ENCODE data around the gene PCDH9.

The PCDH9 gene

GRCh38 chr13:66618702-66619101 is 611.4 kb downstream of the PCDH9 start:
- Histone ChIP-seq H3K36me3 (ENCODE audit: insufficient read depth) (no peaks in the 10 kb centered on the region), H2AFZ (ENCODE audit: low read depth) (no peak overlapping the region), H3K4me3 (IDR thresholded peaks at IDR 0.05; ENCODE audit: insufficient read depth, low read depth, low read length) (no peak overlapping the region), H3K79me2 (ENCODE audit: insufficient read depth, low read depth) (no peaks in the 10 kb centered on the region), H4K20me1 (ENCODE audit: insufficient read depth) (no peaks in the 10 kb centered on the region), H3K4me2 (no peak overlapping the region), H3K9ac (no peak overlapping the region), H3K27ac (no peak overlapping the region), H3K4me1 (ENCODE audit: low read depth, poor library complexity, severe bottlenecking) (no peaks in the 10 kb centered on the region), H3K27me3 (ENCODE audit: insufficient read depth, low read depth) (no peaks in the 10 kb centered on the region)
- TF ChIP-seq, protein P1, sequence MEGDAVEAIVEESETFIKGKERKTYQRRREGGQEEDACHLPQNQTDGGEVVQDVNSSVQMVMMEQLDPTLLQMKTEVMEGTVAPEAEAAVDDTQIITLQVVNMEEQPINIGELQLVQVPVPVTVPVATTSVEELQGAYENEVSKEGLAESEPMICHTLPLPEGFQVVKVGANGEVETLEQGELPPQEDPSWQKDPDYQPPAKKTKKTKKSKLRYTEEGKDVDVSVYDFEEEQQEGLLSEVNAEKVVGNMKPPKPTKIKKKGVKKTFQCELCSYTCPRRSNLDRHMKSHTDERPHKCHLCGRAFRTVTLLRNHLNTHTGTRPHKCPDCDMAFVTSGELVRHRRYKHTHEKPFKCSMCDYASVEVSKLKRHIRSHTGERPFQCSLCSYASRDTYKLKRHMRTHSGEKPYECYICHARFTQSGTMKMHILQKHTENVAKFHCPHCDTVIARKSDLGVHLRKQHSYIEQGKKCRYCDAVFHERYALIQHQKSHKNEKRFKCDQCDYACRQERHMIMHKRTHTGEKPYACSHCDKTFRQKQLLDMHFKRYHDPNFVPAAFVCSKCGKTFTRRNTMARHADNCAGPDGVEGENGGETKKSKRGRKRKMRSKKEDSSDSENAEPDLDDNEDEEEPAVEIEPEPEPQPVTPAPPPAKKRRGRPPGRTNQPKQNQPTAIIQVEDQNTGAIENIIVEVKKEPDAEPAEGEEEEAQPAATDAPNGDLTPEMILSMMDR (conservative IDR thresholded peaks at IDR 0.05; ENCODE audit: low read depth, low read length), result peak; percentile 17; the same call in 1 of the 2 replicates

DNA sequence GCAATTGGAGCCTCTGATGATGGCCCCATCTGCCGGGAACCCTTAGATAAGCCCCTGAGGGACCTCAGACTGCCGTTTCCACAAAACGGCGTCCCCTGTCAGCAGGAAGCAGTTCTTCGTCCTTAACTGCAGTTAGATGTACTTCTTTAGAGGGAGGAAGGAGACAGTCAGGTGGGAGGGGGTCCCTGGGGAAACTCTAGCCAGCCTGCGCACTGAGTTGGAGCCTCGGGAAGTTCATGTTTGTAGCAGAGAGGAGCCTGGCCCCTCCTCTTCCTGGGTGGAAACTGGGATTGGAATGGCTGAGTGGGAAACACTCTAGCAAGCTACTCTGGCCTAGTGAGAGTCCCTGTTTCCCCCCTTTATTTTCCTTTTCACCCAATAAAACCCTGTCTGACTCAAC is 612.4 kb downstream of the PCDH9 start:
- Histone ChIP-seq H3K36me3 (ENCODE audit: insufficient read depth) (no peaks in the 10 kb centered on the region), H4K20me1 (ENCODE audit: insufficient read depth) (no peaks in the 10 kb centered on the region), H2AFZ (ENCODE audit: low read depth) (no peak overlapping the region), H3K4me3 (IDR thresholded peaks at IDR 0.05; ENCODE audit: insufficient read depth, low read depth, low read length) (no peak overlapping the region), H3K79me2 (ENCODE audit: insufficient read depth, low read depth) (no peaks in the 10 kb centered on the region), H3K27ac (no peak overlapping the region), H3K27me3 (ENCODE audit: insufficient read depth, low read depth) (no peaks in the 10 kb centered on the region), H3K9ac (no peak overlapping the region), H3K4me2 (no peak overlapping the region), H3K4me1 (ENCODE audit: low read depth, poor library complexity, severe bottlenecking) (no peaks in the 10 kb centered on the region)
- TF ChIP-seq, protein P1 (conservative IDR thresholded peaks at IDR 0.05; ENCODE audit: low read depth, low read length), result no peak

GRCh38 chr13:66612983-66613382 is 617.2 kb downstream of the PCDH9 start:
- Histone ChIP-seq H3K4me2 (no peak overlapping the region), H4K20me1 (ENCODE audit: insufficient read depth) (no peaks in the 10 kb centered on the region), H3K79me2 (ENCODE audit: insufficient read depth, low read depth) (no peaks in the 10 kb centered on the region), H3K9ac (no peak overlapping the region), H3K4me3 (IDR thresholded peaks at IDR 0.05; ENCODE audit: insufficient read depth, low read depth, low read length) (no peak overlapping the region), H2AFZ (ENCODE audit: low read depth) (no peak overlapping the region), H3K4me1 (ENCODE audit: low read depth, poor library complexity, severe bottlenecking) (no peaks in the 10 kb centered on the region), H3K27me3 (ENCODE audit: insufficient read depth, low read depth) (no peaks in the 10 kb centered on the region), H3K27ac (no peak overlapping the region), H3K36me3 (ENCODE audit: insufficient read depth) (no peaks in the 10 kb centered on the region)
- TF ChIP-seq, protein P1 (conservative IDR thresholded peaks at IDR 0.05; ENCODE audit: low read depth, low read length), result no peak

DNA sequence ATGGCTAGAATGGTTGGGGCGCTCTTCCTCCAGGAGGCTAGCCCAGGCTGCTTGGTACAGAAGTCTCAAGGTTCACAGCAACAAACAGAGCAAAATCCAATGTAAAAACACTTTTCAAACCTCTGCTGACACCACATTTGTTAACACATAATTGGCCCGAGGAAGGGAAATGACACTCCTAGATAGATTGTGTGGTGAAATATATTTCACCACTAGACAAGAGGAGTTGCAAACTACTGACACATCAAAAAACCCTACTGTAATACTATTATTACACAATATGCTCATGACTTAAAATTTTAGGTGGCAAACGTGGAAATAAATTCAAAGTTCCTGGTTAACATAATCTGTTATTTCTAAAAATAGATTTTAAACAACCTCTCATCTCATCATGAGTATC is 643.6 kb downstream of the PCDH9 start:
- H3K27me3 ChIP-seq (ENCODE audit: insufficient read depth, low read depth), result no peaks in the 10 kb centered on the region
- no peaks in the 10 kb centered on the region for H3K79me2 ChIP-seq (ENCODE audit: insufficient read depth, low read depth)
- H3K9ac ChIP-seq, result no peak overlapping the region
- H3K36me3 ChIP-seq (ENCODE audit: insufficient read depth), result no peaks in the 10 kb centered on the region
- H4K20me1 ChIP-seq (ENCODE audit: insufficient read depth), result no peaks in the 10 kb centered on the region
- no peak overlapping the region for H3K4me3 ChIP-seq (IDR thresholded peaks at IDR 0.05; ENCODE audit: insufficient read depth, low read depth, low read length)
- H3K4me1 ChIP-seq (ENCODE audit: low read depth, poor library complexity, severe bottlenecking), result no peaks in the 10 kb centered on the region
- no peak overlapping the region for H3K4me2 ChIP-seq
- H3K27ac ChIP-seq, result no peak overlapping the region
- no peak overlapping the region for H2AFZ ChIP-seq (ENCODE audit: low read depth)
- TF ChIP-seq, protein P1 (conservative IDR thresholded peaks at IDR 0.05; ENCODE audit: low read depth, low read length), result no peak

All from KMS-11 (cell line).